Measurements from ENCODE around the gene RASA3. TPM values are rescaled to one million over a fixed set of nuclear protein-coding genes. Genes with fewer than 3 reads are reported as not detected.

Gene RASA3
- total and polyA plus RNA-seq, 10 of the 15 experiments (the other 5 are each of a cell fraction or from before 2014, with no cell fraction given), result 0.79 to 33.9 (median 17.6) TPM

DNA sequence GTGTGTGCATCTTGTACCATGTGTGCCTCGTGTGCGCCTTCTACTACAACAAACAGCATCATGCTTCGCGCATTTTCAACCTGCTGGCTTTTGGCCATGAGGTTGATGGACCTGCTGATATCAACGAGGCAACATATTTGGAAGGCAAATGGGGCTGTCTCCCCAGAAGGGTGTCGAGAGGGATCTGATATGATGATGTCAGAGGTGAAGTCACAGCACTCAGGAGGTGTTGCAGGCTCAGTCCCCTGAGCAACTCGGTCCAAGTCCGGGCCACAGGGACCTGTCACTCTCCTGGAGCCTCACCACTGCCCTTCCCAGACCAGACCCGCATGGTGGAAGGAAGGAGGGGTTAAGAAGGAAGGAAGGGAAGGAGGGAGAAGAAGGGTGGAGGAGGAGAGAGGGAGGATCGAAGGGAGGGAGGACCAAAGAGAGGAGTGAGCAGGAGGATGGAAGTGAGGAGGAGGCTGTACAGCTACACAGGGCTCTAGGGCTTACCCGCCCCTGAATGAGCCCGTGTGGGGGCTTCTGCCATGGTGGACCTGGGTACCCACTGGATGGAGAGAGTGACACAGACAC, 151.8 kb downstream of the RASA3 start:
- intact Hi-C loops (cut with micrococcal nuclease; ENCODE audit: unreplicated experiment) (no loop called here), in situ Hi-C loops (cut with MboI) (no loop called here)
- Histone ChIP-seq H4K20me1 (ENCODE audit: control insufficient read depth, insufficient read depth) (no peaks in the 10 kb centered on the region), H3K4me2 (ENCODE audit: control insufficient read depth, insufficient read depth) (no peak overlapping the region), H3K36me3 (ENCODE audit: control insufficient read depth in 2 of 2, insufficient read depth in 2 of 2, low read length in 1 of 2) (no peaks in the 10 kb centered on the region), H2AFZ (ENCODE audit: control insufficient read depth, low read depth, low read length) (no peak overlapping the region), H3K27me3 (replicated peaks in 1 of 2; ENCODE audit: control insufficient read depth in 2 of 2, insufficient read depth in 2 of 2, low read length in 1 of 2) (no peaks in the 10 kb centered on the region), H3K79me2 (ENCODE audit: control insufficient read depth, insufficient read depth, low read length) (no peaks in the 10 kb centered on the region), H3K9me3 (replicated peaks; ENCODE audit: control insufficient read depth, insufficient read depth, low read length) (no peaks in the 10 kb centered on the region), H3K9ac (ENCODE audit: control insufficient read depth, insufficient read depth, low read length) (no peak overlapping the region), H3K27ac (ENCODE audit: control insufficient read depth, insufficient read depth) (no peak overlapping the region), H3K4me1 (ENCODE audit: control insufficient read depth, insufficient read depth, low read length) (no peaks in the 10 kb centered on the region), H3K4me3 (no peak overlapping the region)
- FAIRE-seq, result no peak
- ATAC-seq, result no peak
- no TSS peak for BruUV-seq (replicated peaks)
- ChIA-PET POLR2A (no interaction called here), CTCF (no interaction called here), SMC1A (ENCODE audit: uncharacterized antibody, unreplicated experiment) (no interaction called here), RAD21 (ENCODE audit: unreplicated experiment) (no interaction called here)
- DNase-seq (ENCODE audit: low read depth, low spot score), result no peak
- 89% methylated on average over 12 of the region's 12 CpGs for WGBS (ENCODE audit: insufficient coverage, insufficient replicate concordance, low lambda C conversion rate, missing lambda C conversion rate)
- TF ChIP-seq, protein P1, sequence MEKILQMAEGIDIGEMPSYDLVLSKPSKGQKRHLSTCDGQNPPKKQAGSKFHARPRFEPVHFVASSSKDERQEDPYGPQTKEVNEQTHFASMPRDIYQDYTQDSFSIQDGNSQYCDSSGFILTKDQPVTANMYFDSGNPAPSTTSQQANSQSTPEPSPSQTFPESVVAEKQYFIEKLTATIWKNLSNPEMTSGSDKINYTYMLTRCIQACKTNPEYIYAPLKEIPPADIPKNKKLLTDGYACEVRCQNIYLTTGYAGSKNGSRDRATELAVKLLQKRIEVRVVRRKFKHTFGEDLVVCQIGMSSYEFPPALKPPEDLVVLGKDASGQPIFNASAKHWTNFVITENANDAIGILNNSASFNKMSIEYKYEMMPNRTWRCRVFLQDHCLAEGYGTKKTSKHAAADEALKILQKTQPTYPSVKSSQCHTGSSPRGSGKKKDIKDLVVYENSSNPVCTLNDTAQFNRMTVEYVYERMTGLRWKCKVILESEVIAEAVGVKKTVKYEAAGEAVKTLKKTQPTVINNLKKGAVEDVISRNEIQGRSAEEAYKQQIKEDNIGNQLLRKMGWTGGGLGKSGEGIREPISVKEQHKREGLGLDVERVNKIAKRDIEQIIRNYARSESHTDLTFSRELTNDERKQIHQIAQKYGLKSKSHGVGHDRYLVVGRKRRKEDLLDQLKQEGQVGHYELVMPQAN (conservative IDR thresholded peaks at IDR 0.05), result no peak
- TF ChIP-seq KDM1A (IDR thresholded peaks at IDR 0.05; ENCODE audit: borderline replicate concordance) (no peak), JUNB (IDR thresholded peaks at IDR 0.05) (no peak), YBX1 (IDR thresholded peaks at IDR 0.05) (no peak), RAD21 (IDR thresholded peaks at IDR 0.05; ENCODE audit: insufficient read depth, low read depth, low read length) (no peak), RUNX3 (IDR thresholded peaks at IDR 0.05; ENCODE audit: low read length) (no peak), RELA (IDR thresholded peaks at IDR 0.05; ENCODE audit: borderline replicate concordance, partially characterized antibody) (no peak), SKIL (IDR thresholded peaks at IDR 0.05; ENCODE audit: low read depth, poor library complexity, severe bottlenecking) (no peak), POLR2AphosphoS5 (IDR thresholded peaks at IDR 0.05; ENCODE audit: low read length) (no peak), SIX5 (IDR thresholded peaks at IDR 0.05; ENCODE audit: low read depth, low read length, severe bottlenecking) (no peak), BRCA1 (IDR thresholded peaks at IDR 0.05; ENCODE audit: low read depth, low read length) (no peak), MEF2A (IDR thresholded peaks at IDR 0.05; ENCODE audit: insufficient read depth, low read depth, low read length) (no peak), NR2F1 (conservative IDR thresholded peaks at IDR 0.05) (no peak), EP300 (IDR thresholded peaks at IDR 0.05; ENCODE audit: borderline replicate concordance in 1 of 2, control insufficient read depth in 1 of 2, low read depth in 2 of 2, low read length in 2 of 2) (no peak)
- TF ChIP-seq, protein P2, sequence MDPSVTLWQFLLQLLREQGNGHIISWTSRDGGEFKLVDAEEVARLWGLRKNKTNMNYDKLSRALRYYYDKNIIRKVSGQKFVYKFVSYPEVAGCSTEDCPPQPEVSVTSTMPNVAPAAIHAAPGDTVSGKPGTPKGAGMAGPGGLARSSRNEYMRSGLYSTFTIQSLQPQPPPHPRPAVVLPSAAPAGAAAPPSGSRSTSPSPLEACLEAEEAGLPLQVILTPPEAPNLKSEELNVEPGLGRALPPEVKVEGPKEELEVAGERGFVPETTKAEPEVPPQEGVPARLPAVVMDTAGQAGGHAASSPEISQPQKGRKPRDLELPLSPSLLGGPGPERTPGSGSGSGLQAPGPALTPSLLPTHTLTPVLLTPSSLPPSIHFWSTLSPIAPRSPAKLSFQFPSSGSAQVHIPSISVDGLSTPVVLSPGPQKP (IDR thresholded peaks at IDR 0.05; ENCODE audit: low read depth, low read length), result no peak
- TF ChIP-seq, protein P3, sequence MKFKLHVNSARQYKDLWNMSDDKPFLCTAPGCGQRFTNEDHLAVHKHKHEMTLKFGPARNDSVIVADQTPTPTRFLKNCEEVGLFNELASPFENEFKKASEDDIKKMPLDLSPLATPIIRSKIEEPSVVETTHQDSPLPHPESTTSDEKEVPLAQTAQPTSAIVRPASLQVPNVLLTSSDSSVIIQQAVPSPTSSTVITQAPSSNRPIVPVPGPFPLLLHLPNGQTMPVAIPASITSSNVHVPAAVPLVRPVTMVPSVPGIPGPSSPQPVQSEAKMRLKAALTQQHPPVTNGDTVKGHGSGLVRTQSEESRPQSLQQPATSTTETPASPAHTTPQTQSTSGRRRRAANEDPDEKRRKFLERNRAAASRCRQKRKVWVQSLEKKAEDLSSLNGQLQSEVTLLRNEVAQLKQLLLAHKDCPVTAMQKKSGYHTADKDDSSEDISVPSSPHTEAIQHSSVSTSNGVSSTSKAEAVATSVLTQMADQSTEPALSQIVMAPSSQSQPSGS (IDR thresholded peaks at IDR 0.05; ENCODE audit: low read length), result no peak

Measured in GM12878 (cell line).